Esophagus squamous epithelium (tissue), 5 donors: ENCODE data around the gene FER1L5. TPM values are rescaled to one million over a fixed set of nuclear protein-coding genes. Genes with fewer than 3 reads are reported as not detected.

Source experiments
- DNase-seq: peaks from one replicate; lab custom pipeline; 2025; lab: John Stamatoyannopoulos, UW
- H3K27ac ChIP-seq, 4 donors: fragments of 200-600 bp; sonication (generic); one replicate each; pipeline ENCODE4 v1.5.1; 2016 to 2019; ENCODE audit warnings: mild to moderate bottlenecking in 1 of 4
- H3K27me3 ChIP-seq, 4 donors: fragments of 200-600 bp; sonication (generic); 1 replicate in 3 of 4; 2 replicates in 1 of 4; pipeline versions ENCODE4 v1.5.1 to v1.6.0; 2017 to 2021; ENCODE audit warnings: antibody characterized with exemption in 1 of 4
- H3K36me3 ChIP-seq, 3 donors: fragments of 200-600 bp; sonication (generic); one replicate each; pipeline ENCODE4 v1.5.1; 2016 to 2019
- H3K4me1 ChIP-seq, 3 donors: fragments of 200-600 bp; sonication (generic); one replicate each; pipeline ENCODE4 v1.5.1; 2017 to 2019
- H3K4me3 ChIP-seq, 4 donors: fragments of 200-600 bp; sonication (generic); 1 replicate in 3 of 4; 2 replicates in 1 of 4; pipeline ENCODE4 v1.5.1; 2016 to 2019; ENCODE audit warnings: mild to moderate bottlenecking in 2 of 4, moderate library complexity in 1 of 4
- H3K9me3 ChIP-seq, 3 donors: fragments of 200-600 bp; sonication (generic); one replicate each; pipeline ENCODE4 v1.5.1; 2016 to 2019
- POLR2A ChIP-seq, 4 donors: fragments of 450-650 bp; IDR thresholded peaks; one replicate each; pipeline ENCODE4 v1.6.1; 2017; ENCODE audit warnings: antibody characterized with exemption in 4 of 4, mild to moderate bottlenecking in 4 of 4, moderate library complexity in 3 of 4
- WGBS, 2 donors: methylation state at CpG; one replicate each; pipeline ENCODE4 v1.1.5; 2018; 5-methylcytosine and 5-hydroxymethylcytosine counted together
- intact Hi-C: fragments of 100-400 bp; cut with DNase I; formaldehyde crosslinking; loops from one replicate; pipeline ENCODE4 v1.15.0; 2022
- total RNA-seq, 4 donors: library from RNA; depleted of rRNA; stranded (reverse); fragments of >200 nt; gene quantifications; one replicate each; pipeline ENCODE4 v1.1.0, GENCODE V29; 2016
- TF ChIP-seq, protein P1 (sequence below), 6 experiments: fragments of 450-650 bp in 4 of 6; fragments of 200-600 bp in 2 of 6; sonication (generic) in 2 of 6; IDR thresholded peaks; one replicate each; pipeline ENCODE4 v1.5.1; 2016 to 2019; ENCODE audit warnings: antibody characterized with exemption in 6 of 6, mild to moderate bottlenecking in 4 of 6, moderate library complexity in 4 of 6
- donor health status: DM: yes; HTN: yes; CAD: no.

The FER1L5 gene
- total RNA-seq, 4 donors from 2014 or later = 0.13 to 0.19 TPM; not detected in 2

DNA sequence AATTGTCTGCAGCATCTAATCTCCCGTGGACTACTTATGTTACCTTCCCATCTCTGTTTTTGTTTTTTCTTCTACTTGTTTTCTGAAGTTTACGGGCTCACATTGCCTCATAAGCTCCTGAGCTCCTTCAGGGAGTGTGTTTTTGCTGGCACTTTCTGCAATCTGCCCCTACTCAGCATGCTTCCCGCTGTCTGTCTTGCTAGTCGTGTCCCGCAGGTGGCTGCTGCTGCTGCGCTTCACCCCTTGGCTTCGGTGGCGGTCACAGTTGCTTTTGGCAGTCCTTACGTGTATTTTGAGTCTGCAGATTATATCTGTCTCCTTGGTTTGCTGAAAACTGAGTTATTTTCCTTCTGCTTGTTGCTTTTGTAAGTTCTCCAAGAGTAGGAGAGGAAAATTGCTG is 37.3 kb downstream of the FER1L5 start:
- intact Hi-C loops = no loop called here
- WGBS, 2 donors = 55 to 63% methylated on average over 8 to 9 of the region's 9 CpGs
- no peak overlapping the region for H3K4me3 ChIP-seq
- H3K9me3 ChIP-seq = no peaks in the 10 kb centered on the region
- no peak overlapping the region for H3K27ac ChIP-seq
- H3K4me1 ChIP-seq = no peaks in the 10 kb centered on the region
- DNase-seq = no peak
- peaks cover 0 to 10% (median 0%) of the 10 kb centered on the region in 4 donors for H3K27me3 ChIP-seq
- H3K36me3 ChIP-seq = no peaks in the 10 kb centered on the region
- TF ChIP-seq POLR2A (IDR thresholded peaks at IDR 0.05) = no peak
- TF ChIP-seq, protein P1, sequence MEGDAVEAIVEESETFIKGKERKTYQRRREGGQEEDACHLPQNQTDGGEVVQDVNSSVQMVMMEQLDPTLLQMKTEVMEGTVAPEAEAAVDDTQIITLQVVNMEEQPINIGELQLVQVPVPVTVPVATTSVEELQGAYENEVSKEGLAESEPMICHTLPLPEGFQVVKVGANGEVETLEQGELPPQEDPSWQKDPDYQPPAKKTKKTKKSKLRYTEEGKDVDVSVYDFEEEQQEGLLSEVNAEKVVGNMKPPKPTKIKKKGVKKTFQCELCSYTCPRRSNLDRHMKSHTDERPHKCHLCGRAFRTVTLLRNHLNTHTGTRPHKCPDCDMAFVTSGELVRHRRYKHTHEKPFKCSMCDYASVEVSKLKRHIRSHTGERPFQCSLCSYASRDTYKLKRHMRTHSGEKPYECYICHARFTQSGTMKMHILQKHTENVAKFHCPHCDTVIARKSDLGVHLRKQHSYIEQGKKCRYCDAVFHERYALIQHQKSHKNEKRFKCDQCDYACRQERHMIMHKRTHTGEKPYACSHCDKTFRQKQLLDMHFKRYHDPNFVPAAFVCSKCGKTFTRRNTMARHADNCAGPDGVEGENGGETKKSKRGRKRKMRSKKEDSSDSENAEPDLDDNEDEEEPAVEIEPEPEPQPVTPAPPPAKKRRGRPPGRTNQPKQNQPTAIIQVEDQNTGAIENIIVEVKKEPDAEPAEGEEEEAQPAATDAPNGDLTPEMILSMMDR (IDR thresholded peaks at IDR 0.05) = no peak

DNA sequence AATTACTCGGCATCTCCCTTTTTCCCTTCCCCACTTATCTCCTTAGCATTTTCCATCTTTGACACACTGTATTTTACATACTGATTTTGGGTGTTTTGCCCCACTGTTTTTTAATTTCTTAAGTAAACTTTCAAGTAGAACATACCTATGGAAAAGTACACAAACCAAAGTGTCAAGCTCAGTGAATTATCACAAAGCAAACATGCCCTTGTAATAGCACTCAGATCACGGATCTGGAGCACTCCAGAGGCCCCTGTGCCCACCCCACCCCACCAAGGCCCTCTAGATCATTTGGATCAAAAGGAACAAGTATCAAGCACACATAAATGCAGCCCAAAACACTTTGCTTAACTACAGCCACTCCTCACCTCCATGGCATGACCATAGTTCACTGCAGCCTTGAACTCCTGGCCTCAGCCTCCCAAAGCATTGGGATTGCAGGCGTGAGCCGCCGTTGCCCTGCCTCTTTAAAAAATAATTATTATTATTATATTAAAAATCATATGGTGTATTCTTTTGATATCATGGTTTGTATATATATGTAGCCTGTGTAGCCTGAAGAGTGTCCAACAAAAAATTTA is 38.1 kb downstream of the FER1L5 start:
- peaks cover 0 to 18% (median 0%) of the 10 kb centered on the region in 4 donors for H3K27me3 ChIP-seq
- H3K4me1 ChIP-seq = peaks cover 0 to 6% (median 0%) of the 10 kb centered on the region in 3 donors
- no peak for DNase-seq
- no peak overlapping the region for H3K4me3 ChIP-seq
- H3K9me3 ChIP-seq = no peaks in the 10 kb centered on the region
- intact Hi-C loops = no loop called here
- TF ChIP-seq POLR2A (IDR thresholded peaks at IDR 0.05) = no peak
- TF ChIP-seq, protein P1 (IDR thresholded peaks at IDR 0.05) = no peak
- no peak overlapping the region for H3K27ac ChIP-seq
- WGBS, 2 donors = 69 to 81% methylated on average over 4 to 5 of the region's 5 CpGs
- H3K36me3 ChIP-seq = no peaks in the 10 kb centered on the region

DNA sequence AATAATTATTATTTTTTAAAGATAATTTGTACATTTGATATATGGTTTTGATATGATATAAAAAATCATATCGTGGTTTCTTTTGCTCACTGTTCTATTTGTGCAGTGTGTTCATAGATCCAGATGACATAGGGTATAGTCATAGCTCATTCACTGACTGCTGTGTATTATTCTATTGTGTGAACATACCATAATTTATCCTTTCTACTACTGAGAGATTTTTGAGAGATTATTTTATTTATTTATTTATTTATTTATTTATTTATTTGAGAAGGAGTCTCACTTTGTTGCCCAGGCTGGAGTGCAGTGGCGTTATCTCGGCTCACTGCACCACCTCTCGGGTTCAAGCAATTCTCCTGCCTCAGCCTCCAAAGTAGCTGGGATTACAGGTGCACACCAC is 39.0 kb downstream of the FER1L5 start:
- no peaks in the 10 kb centered on the region for H3K9me3 ChIP-seq
- intact Hi-C loops = no loop called here
- no peak overlapping the region for H3K4me3 ChIP-seq
- no peaks in the 10 kb centered on the region for H3K36me3 ChIP-seq
- 51 to 86% methylated on average over 1 to 4 of the region's 4 CpGs for WGBS, 2 donors
- H3K27ac ChIP-seq = no peak overlapping the region
- peaks cover 0 to 11% (median 0%) of the 10 kb centered on the region in 3 donors for H3K4me1 ChIP-seq
- no peak for DNase-seq
- no peak for TF ChIP-seq POLR2A (IDR thresholded peaks at IDR 0.05)
- TF ChIP-seq, protein P1 (IDR thresholded peaks at IDR 0.05) = no peak
- peaks cover 0 to 25% (median 0%) of the 10 kb centered on the region in 4 donors for H3K27me3 ChIP-seq

DNA sequence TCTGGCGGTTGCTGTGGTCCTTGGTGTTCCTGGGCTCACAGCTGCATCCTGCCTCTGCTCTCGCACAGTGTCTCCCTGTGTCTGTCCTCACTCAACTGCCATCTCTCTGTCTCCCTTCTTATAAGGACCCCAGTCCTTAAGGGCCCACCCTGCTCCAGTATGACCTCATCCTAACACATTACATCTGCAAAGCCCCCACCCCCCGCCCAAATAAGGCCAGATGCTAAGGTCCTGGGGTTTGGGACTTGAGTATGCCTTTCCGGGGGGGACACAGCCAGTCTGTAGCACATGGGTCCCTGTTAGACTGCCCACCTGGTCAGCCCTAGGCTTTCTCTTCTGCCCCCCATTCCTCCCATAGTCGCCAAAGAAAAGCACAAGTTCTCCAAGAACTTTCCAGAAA is 40.7 kb downstream of the FER1L5 start:
- no peak for TF ChIP-seq POLR2A (IDR thresholded peaks at IDR 0.05)
- TF ChIP-seq, protein P1 (IDR thresholded peaks at IDR 0.05) = no peak
- Histone ChIP-seq H3K4me3 (no peak overlapping the region), H3K9me3 (no peaks in the 10 kb centered on the region), H3K27ac (no peak overlapping the region), H3K27me3 (peaks cover 0 to 29% (median 0%) of the 10 kb centered on the region in 4 donors), H3K4me1 (peaks cover 0 to 11% (median 0%) of the 10 kb centered on the region in 3 donors), H3K36me3 (no peaks in the 10 kb centered on the region)
- no peak for DNase-seq
- 76 to 86% methylated on average over 4 to 5 of the region's 5 CpGs for WGBS, 2 donors
- intact Hi-C loops = no loop called here

DNA sequence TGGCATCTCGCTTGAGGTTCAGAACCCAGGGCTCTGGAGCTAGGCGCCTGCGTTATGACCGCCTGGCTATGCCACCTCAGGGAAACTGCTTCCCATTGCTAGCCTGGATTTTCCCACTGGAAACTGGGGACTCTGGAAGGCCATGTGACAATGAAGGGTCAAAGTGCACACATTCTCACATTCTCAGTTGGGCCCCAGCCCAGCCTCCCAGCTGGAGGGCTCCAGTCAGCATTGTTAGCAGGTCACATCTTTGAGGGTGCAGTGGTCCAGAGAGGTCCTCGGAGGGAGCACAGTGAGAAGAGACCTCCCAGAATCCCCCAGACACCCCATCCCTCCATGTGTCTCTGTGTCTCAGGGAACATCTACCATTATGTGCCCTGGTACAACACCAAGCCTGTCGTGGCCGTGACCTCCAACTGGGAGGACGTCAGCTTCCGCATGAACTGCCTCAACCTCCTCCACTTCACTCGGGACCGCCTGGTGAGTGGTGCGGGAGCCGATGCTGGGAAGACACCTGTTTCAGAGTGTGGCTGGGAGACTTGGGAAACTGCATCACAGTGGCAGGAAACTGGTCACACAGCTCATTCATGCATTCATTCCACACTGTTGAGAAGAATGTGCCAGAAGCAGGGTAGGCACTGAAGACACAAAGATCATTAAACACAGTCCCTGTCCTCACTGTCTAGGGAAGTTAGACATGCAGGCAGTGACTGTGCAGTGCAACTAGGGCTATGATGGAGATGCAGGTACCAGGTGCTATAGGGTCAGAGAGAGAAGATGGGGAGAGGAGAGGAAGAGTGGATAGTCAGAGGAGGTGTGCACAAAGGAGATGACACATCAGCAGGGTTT is 41.6 kb downstream of the FER1L5 start:
- no peak for DNase-seq
- TF ChIP-seq, protein P1 (IDR thresholded peaks at IDR 0.05) = no peak
- TF ChIP-seq POLR2A (IDR thresholded peaks at IDR 0.05) = no peak
- Histone ChIP-seq H3K9me3 (no peaks in the 10 kb centered on the region), H3K4me1 (peaks cover 0 to 11% (median 0%) of the 10 kb centered on the region in 3 donors), H3K27ac (no peak overlapping the region), H3K4me3 (no peak overlapping the region), H3K27me3 (peaks cover 0 to 29% (median 0%) of the 10 kb centered on the region in 4 donors), H3K36me3 (no peaks in the 10 kb centered on the region)
- WGBS, 2 donors = 88 to 91% methylated on average over 5 to 7 of the region's 13 CpGs
- intact Hi-C loops = no loop called here
